Stimulated activated CD4-positive, alpha-beta T cell treated with anti-CD3 and anti-CD28 coated beads, Interleukin-15, amount 100 ng/mL, for 24 hours (primary cell): Measurements from ENCODE around the gene LRRC74B.
"Not testable (repeated sequence)": the region's sequence is repeated elsewhere in the genome, so short reads cannot be mapped to it uniquely, and the experiment has no call there.

Source experiments
- DNase-seq: peaks from one replicate; pipeline ENCODE4 v3.0.0-alpha.2; 2020

Gene LRRC74B

DNA sequence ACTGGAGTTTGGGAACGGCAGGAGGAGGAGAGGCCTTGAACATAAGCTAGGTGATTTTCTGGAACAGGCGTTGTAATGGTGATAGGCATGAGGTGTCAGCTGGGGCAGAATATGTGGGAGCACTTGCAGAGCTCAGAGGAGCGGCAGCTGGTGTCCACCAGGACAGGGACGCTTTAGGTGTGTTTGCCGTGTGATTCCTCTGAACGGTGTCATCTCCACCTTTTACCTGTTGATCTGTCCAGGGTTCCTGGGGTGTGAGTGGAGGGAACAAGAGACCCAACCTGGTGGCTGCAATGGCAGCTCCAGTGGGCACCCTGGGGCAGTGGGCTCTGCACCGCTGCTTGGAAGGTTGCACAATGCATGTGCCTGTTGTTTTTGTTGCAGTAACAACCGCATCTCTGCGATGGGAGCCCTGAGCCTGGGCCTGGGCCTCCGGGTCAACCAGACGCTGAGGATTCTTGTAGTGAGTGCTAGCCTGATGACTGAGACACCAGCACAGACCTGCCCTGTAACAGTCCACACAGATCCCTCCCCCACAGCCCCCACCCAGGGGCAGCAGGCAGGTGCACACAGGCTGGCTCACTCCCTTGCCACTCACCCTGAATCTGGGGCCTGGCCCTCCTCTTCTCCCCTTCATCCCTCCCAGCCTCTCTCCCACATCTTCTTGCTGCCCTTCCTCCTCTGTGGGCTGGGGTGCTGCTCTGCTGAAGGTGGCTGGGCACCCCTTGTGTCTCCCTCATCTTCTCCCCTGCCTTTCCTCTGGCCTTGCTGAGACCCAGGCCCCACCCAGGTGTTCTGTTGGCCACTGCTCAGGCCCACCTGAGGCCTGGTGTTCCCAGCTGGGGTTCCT lies 9.2 kb downstream of the LRRC74B start:
- DNase-seq: no peak

GRCh38 chr22:21055564-21055834 lies 9.8 kb downstream of the LRRC74B start:
- DNase-seq: no peak

DNA sequence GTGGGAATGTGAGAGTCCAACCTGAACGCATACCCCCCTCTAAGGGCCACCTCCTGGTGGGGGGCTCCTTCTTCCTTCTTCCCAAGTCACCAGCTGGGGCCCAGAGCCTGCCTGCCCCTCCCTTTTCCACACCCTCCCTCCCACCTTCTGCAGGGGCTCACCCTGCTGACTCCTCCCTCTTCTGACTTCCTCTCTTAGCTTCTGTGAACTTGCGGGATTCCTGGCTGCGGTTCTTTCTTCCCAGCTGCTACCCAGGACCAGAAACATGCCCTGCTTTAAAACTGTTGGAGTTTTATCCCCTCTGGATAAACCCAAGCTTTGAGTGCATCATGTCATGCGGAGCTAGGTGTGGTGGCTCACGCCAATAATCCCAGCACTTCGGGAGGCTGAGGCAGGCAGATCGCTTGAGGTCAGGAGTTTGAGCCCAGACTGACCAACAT lies 10.2 kb downstream of the LRRC74B start:
- DNase-seq: peak; percentile 16

DNA sequence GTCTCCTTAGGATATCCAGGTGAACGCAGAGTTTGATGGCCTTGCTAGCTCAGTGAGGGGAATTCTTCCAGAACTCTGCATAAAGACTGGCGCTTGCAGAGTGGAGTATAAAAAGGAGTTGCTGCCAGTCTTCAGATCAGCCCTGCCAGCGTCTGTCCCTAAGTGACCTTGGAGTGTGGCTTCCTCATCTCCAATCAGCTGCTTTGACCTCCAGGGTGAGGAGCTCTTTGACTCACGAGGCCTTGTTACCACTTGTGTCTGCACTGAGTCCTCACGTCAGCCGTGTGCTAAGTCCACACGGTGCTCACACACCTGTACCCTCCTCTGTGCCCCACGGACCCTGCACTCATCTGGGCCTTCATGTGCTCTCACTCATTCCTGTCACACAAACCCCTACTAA lies 14.6 kb downstream of the LRRC74B start:
- DNase-seq: not testable (repeated sequence)

DNA sequence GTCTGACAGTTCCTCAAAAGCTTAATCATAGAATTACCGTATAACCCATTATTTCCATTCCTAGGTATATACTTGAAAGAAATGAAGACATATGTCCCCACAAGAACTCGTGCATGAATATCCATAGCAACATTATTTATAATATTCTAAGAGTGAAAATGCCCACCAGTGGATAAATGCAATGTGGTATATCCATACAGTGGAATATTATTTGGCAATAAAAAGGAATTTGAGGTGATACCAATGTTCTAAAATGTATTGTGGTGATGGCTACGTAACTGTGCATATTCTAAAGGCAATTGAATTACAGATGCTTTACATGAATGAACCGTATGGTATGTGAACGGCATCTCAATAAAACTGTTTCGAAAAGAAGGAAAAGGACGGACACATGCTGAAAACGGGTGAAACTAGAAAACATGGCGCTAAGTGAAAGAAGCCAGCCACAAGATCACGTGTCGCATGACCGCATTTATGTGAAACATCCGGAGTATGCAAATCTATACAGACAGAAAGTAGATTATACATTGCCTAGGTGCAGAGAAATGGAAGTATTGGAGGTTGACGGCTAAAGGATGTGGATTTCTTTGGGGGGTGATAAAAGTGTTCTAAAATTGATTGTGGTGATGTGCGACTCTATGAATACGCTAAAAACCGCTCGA lies 16.0 kb downstream of the LRRC74B start:
- not testable (repeated sequence) for DNase-seq

GRCh38 chr22:21064425-21064824 lies 18.7 kb downstream of the LRRC74B start:
- not testable (repeated sequence) for DNase-seq

DNA sequence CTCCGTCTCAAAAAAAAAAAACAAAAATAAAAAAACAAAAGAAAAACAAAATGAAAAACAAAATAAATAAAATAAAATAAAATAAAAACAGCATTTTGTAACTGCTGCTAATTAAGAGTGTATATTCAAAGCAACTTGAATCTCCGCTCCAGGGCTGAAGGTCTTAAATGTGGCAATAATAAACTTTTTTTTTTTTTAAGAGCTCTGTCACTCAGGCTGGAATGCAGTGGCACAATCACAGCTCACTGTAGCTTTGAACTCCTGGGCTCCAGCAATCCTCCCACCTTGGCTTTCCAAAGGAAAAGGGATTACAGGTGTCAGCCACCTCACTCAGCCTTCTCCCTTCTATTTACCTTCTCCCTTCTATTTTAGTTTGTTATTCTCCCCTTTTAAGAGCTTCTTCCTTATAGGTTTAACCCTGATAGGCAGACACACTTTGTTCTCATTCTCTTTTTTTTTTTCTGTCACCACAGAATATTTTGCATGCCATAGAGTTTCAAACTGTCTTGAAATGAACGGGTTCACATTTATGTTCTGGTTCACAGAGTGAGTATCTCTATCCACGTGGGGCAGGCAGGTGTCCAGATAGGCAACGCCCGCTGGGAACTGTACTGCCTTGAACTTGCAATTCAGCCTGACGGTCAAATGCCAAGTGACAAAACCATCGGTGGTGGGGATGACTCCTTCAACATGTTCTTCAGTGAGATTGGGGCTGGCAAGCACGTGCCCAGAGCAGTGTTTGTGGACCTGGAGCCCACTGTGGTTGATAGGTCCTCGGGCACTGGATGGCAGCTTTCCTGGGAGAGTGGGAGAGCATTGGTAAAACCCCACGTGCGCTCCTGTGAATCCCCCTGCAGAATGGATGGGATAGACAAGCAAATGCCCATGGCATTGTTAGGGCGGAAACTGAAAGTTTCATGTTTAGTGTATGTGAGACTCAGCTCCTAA lies 19.4 kb downstream of the LRRC74B start:
- DNase-seq: no peak

DNA sequence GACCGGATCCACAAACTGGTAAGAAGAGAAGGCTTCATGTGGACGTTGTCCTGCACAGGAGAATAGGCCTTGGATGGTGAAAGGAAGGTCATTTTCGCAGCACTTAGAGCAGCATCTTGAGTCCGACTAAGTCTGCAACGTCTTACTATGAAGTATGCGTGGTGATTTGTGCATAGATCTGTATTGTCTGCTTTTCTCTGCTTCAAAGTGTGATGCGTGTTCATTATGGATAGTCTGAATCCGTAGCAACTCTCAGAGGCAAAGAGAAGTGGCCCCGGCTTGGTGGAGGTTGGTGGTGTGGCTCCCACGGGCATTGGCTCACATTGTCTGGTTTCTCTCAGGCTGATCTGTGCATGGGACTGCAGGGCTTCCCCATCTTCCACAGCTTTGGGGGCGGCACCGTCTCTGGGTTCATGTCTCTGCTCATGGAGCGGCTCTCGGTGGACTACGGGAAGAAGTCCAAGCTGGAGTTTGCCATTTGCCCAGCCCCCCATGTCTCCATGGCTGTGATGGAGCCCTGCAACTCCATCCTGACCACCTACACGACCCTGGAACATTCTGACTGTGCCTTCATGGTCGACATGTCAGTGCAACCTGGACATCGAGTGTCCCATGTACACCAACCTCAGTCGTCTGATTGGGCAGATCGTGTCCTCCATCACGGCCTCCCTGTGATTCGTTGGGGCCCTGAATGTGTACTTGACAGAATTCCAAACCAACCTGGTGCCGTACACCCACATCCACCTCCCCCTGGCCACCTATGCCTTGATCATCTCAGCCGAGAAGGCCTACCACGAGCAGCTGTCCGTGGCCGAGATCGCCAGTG lies 21.5 kb downstream of the LRRC74B start:
- DNase-seq: no peak

DNA sequence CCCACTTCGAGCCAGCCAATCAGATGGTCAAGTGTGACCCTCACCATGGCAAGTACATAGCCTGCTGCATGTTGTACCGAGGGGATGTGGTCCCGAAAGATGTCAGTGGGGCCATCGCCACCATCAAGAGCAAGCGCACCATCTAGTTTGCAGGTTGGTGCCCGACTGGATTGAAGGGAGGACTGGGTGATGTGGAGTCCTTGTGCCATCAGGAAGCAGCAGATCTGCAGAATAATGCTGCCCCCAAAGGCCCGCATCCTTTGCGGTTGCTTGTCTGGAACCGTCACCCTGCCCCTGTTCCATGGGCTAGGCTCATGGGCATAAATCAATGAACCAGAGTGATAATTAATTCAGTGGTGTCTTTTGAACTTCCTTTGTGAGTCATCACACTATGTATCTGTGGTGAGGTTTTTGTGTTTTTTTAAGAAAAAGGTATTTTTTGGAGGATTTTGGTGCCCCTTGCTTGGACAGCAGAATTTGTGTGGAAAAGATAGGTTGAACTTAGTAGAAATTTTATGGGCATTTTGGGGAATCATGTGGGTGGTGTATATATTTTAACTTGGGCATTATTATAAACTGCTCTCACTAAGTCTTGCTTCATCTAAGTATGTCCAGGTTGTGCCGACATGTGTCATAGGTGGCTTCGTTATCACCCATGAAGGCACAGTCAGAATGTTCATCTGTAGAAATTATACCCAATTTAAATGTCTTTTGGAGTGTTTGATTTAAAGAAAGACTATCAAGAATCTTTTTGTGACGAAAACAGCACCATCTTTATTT lies 22.3 kb downstream of the LRRC74B start:
- no peak for DNase-seq

- DNase-seq: no peak
Measured at GRCh38 chr22:21068681-21069276, 23.0 kb downstream of the LRRC74B start.

DNA sequence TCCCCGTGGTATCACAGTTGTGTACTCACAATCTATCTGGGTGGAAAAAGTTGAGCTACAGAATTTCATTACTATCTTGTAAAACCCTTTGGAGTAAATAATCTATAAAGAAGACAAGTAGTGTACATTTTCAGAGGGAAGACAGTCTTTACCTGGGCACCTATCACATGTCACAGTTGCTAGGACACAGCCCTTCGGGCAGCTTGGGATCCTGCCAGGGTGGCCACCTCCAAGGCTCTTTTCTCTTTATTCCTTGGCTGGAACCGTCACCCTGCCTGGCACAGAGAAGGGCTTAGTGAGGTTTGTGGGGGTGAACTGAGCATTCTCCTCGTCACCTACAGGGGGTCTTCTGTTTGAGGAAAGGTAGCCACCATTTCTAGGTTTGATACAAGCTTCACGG lies 23.6 kb downstream of the LRRC74B start:
- no peak for DNase-seq

DNA sequence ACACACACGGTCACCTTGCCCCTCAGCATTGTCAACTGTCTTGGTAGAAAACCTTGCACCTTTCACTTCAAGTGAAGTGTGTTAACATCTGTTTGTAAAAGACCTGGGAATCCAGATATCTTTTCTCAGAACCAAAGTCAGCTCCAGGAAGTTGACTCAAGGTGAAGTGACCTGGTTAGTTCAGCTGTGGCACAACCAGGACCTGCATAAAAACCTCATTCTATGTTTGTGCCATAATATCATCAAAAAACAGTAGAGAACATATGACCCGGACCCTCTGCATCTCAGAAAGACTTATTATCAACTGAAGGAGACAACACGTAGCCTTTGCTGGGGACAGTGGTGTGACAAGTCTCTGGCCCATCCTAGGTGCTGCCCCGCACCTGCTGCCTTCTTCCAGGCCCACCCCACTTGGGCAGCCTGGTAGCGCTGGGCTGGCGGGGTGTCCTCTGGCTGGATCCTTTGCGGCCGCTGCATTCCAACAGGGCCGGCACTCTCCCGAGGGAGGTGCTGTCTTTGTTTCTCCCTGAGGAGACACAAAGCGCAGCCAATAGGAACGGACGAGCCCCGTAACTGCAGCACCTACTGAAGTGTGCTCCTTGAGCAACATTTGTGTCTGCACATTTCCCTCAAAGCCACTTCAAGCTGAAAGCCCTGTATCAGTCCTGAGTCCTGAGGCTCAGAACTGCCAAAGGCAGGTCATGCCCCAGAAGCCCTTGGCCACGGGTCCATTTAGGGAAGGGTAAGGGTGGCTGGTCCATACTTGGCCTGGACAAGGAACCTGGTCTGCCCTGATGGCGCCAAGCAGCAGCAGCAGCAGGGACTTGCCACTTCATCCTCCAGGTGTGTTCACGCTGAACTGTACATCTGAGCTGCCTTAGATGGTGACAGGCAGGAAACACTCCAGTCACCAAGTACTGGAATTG lies 25.2 kb downstream of the LRRC74B start:
- no peak for DNase-seq

DNA sequence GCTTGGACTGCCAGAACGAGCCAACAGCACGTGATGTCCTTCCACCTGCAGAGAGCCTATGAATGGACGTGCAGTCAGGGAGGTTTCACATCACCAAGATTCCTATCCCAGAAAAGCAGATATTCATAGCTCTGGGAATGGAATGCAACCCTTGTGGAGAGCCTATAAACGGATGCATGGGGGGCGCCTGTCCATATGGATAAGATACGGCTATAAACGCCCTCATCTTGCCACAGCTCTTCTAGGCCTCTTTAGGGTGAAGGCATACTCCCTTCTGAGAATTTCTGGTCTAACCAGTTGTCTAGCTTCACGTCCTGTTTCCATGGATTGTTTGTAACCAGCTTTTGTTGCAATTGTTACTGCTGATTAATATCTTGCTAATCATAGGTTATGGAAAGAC lies 26.1 kb downstream of the LRRC74B start:
- not testable (repeated sequence) for DNase-seq

DNA sequence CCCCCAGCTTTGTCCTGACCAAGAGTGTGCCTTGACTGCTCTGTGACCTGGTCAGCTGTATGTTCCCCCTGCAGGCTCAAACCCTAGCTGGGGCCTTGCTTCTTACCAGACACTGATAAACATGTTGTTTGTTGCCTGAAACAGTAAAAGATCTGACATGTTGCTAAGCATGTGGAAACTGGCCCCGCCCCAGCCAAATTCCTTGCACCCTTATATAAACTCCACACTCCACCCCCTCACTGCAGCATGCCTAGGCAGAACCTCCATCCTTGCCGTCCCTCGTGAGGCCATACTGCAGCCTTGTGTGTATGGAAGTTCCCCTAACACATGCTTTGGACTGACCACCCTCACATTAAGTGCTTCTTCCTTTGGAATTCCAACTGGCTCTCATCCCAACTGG lies 27.3 kb downstream of the LRRC74B start:
- DNase-seq: no peak

DNA sequence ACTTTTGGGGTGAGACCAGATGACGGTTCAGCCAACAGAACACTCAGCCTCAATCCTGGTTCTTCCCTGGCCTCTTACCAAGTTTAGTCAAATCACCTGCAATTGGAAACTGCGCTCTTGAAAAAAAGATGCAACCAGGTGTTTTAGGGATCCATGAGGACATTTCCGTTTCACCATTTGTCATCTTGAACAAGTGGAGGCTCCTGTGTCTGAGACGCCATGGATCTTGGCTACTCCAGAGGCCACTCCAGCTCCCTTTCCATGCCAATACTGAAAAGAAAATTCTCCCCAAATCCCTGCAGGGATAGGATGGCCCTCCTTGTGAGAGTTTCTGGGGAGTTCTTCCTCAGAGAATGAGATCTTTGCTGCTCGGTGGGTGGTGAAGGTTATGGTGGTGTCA lies 27.7 kb downstream of the LRRC74B start:
- no peak for DNase-seq

DNA sequence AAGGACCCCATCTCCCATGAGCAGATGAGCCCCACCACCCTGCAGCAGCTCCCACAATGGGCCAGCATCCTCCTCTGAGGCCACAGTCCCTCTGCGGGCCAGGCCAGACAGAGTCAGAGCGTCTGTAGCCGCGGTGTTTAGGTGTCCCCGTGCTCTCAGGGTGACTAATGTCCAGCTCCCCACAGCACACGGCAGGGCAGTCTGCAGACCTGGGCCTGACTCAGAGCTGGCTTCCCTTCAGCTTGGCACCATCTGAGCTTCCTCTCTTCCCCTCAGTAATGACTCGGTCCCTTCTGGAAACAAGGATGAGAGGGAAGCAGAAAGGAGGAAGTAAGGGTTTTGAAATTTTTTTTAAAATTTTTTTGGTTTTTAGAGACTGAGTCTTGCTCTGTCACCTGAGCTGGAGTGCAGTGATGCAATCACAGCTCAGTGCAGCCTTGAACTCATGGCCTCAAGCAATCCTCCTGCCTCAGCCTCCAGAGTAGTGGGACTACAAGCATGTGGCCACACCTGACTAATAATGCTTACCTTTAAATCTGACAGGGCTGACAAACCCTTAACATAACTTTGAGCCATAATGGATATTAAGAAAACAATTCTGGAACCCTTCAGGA lies 28.5 kb downstream of the LRRC74B start:
- DNase-seq: no peak

DNA sequence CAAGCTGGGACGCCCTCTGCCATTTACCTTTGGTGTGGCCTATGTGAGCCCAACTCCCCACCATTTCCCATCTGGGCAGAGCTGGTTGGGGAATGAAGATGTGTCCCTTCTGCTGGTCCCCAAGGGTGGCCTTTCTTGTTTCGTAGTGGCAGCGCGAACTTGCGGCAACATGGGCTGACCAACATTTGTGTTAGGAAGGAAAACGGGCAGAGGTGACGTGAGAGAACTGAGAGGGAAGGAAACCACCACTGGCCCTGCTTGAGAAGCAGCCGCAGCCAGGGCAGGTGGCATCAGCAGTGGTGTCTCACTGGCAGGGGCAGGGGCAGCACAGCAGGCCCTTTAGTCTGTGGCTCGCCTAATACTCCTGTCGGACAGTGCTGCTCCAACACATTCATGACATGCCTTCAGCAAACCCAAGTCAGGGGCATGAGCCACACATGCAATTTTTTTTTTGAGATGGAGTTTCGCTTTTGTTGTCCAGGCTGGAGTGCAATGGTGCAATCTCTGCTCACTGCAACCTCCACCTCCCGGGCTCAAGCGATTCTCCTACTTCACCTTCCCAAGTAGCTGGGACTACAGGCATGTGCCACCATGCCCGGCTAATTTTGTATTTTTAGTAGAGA lies 29.9 kb downstream of the LRRC74B start:
- no peak for DNase-seq

- DNase-seq: no peak
Measured at GRCh38 chr22:21076912-21077625, 31.3 kb downstream of the LRRC74B start.
